Suprapubic skin (tissue), 2 donors: ENCODE data around the gene SLC39A12.
"Not testable (repeated sequence)": the region's sequence is repeated elsewhere in the genome, so short reads cannot be mapped to it uniquely, and the experiment has no call there.

Source experiments
- EP300 ChIP-seq: sonication (generic); formaldehyde crosslinking; IDR thresholded peaks from one replicate; pipeline ENCODE4 v1.6.1; 2017; ENCODE audit warnings: antibody characterized with exemption
- POLR2A ChIP-seq, 2 donors: fragments of 450-650 bp; IDR thresholded peaks; one replicate each; pipeline ENCODE4 v1.6.1; 2017; ENCODE audit warnings: antibody characterized with exemption in 2 of 2, mild to moderate bottlenecking in 2 of 2, moderate library complexity in 2 of 2

- TF ChIP-seq POLR2A (IDR thresholded peaks at IDR 0.05); EP300: not testable (repeated sequence)
These were observed 2.7 kb downstream of the SLC39A12 start for GRCh38 chr10:17954372-17954771.
